ENCODE measurements around the gene FAM187B. TPM values are rescaled to one million over a fixed set of nuclear protein-coding genes. Genes with fewer than 3 reads are reported as not detected.

Gene FAM187B
- total RNA-seq, 1 donor from 2014 or later = not detected

GRCh38 chr19:35253316-35254286, 25.1 kb upstream of the FAM187B start:
- H3K9me3 Mint-ChIP-seq (ENCODE audit: unreplicated experiment) = no peaks in the 10 kb centered on the region
- H3K27me3 Mint-ChIP-seq (ENCODE audit: low read depth, unreplicated experiment) = peaks cover 20% of the 10 kb centered on the region
- H3K27ac Mint-ChIP-seq (ENCODE audit: unreplicated experiment) = no peak overlapping the region
- H3K27me3 ChIP-seq (ENCODE audit: insufficient read depth, low read length) = peaks cover 16% of the 10 kb centered on the region
- H3K4me2 ChIP-seq (ENCODE audit: low read length) = no peak overlapping the region
- no peak overlapping the region for H3K27ac ChIP-seq (ENCODE audit: low read depth, low read length)
- H3K9me3 ChIP-seq (ENCODE audit: insufficient read depth, low read depth, low read length) = no peaks in the 10 kb centered on the region
- no peaks in the 10 kb centered on the region for H3K79me2 ChIP-seq (ENCODE audit: insufficient read depth, low read length)
- no peaks in the 10 kb centered on the region for H3K36me3 ChIP-seq (ENCODE audit: insufficient read depth, low read length)
- no peak overlapping the region for H3K9ac ChIP-seq (ENCODE audit: low read length)
- no peak for TF ChIP-seq EZH2 (IDR thresholded peaks at IDR 0.05; ENCODE audit: insufficient read depth, low read length)
- TF ChIP-seq CTCF (IDR thresholded peaks at IDR 0.05; ENCODE audit: insufficient read depth, low read depth, low read length) = no peak
- no peak overlapping the region for H3K4me3 ChIP-seq (ENCODE audit: insufficient read depth, low read depth, low read length)
- H3K4me1 ChIP-seq (ENCODE audit: insufficient read depth, low read length) = no peaks in the 10 kb centered on the region
- peaks cover 2% of the 10 kb centered on the region for H3K36me3 Mint-ChIP-seq (ENCODE audit: low read depth, unreplicated experiment)
- FAIRE-seq = no peak
- H3K4me1 Mint-ChIP-seq (ENCODE audit: low read depth, unreplicated experiment) = no peaks in the 10 kb centered on the region
- DNase-seq (ENCODE audit: low read depth) = no peak
- H2AFZ ChIP-seq (ENCODE audit: low read depth, low read length) = no peak overlapping the region
- H4K20me1 ChIP-seq (ENCODE audit: insufficient read depth, low read length) = no peaks in the 10 kb centered on the region
- no peak overlapping the region for H3K4me3 Mint-ChIP-seq (ENCODE audit: unreplicated experiment)

- Histone ChIP-seq H3K36me3 (ENCODE audit: insufficient read depth, low read length) (no peaks in the 10 kb centered on the region), H4K20me1 (ENCODE audit: insufficient read depth, low read length) (no peaks in the 10 kb centered on the region), H3K27ac (ENCODE audit: low read depth, low read length) (no peak overlapping the region), H3K4me3 (ENCODE audit: insufficient read depth, low read depth, low read length) (no peak overlapping the region), H3K4me1 (ENCODE audit: insufficient read depth, low read length) (no peaks in the 10 kb centered on the region), H3K79me2 (ENCODE audit: insufficient read depth, low read length) (no peaks in the 10 kb centered on the region), H3K9me3 (ENCODE audit: insufficient read depth, low read depth, low read length) (no peaks in the 10 kb centered on the region), H3K27me3 (ENCODE audit: insufficient read depth, low read length) (peaks cover 33% of the 10 kb centered on the region), H3K9ac (ENCODE audit: low read length) (no peak overlapping the region), H2AFZ (ENCODE audit: low read depth, low read length) (no peak overlapping the region), H3K4me2 (ENCODE audit: low read length) (no peak overlapping the region)
- DNase-seq (ENCODE audit: low read depth) (no peak), FAIRE-seq (no peak)
- peaks cover 24% of the 10 kb centered on the region for H3K27me3 Mint-ChIP-seq (ENCODE audit: low read depth, unreplicated experiment)
- H3K27ac Mint-ChIP-seq (ENCODE audit: unreplicated experiment) = no peak overlapping the region
- H3K36me3 Mint-ChIP-seq (ENCODE audit: low read depth, unreplicated experiment) = peaks cover 2% of the 10 kb centered on the region
- peaks cover 2% of the 10 kb centered on the region for H3K4me1 Mint-ChIP-seq (ENCODE audit: low read depth, unreplicated experiment)
- H3K9me3 Mint-ChIP-seq (ENCODE audit: unreplicated experiment) = no peaks in the 10 kb centered on the region
- TF ChIP-seq EZH2 (IDR thresholded peaks at IDR 0.05; ENCODE audit: insufficient read depth, low read length) (no peak), CTCF (IDR thresholded peaks at IDR 0.05; ENCODE audit: insufficient read depth, low read depth, low read length) (no peak)
- no peak overlapping the region for H3K4me3 Mint-ChIP-seq (ENCODE audit: unreplicated experiment)
Measured at GRCh38 chr19:35251456-35251855, 22.9 kb upstream of the FAM187B start.

Data from astrocyte (in vitro differentiated cells and primary cell).